ENCODE results near the gene CCNE1. TPM values are rescaled to one million over a fixed set of nuclear protein-coding genes. Genes with fewer than 3 reads are reported as not detected.

The CCNE1 gene
- total and polyA plus RNA-seq, 2 of the 13 experiments (the other 11 are each of a cell fraction or from before 2014, with no cell fraction given): 16.0 to 50.6 TPM

- no peak for TF ChIP-seq ZNF432 (CRISPR knock-in tag; IDR thresholded peaks at IDR 0.05; ENCODE audit: borderline replicate concordance)
- no peak for TF ChIP-seq ZNF850 (CRISPR knock-in tag; conservative IDR thresholded peaks at IDR 0.05)
- no peak for TF ChIP-seq CAMTA2 (CRISPR knock-in tag; IDR thresholded peaks at IDR 0.05; ENCODE audit: borderline replicate concordance)
- no peak for TF ChIP-seq ZNF891 (CRISPR knock-in tag; IDR thresholded peaks at IDR 0.05)
- no peak for TF ChIP-seq ARID5B (CRISPR knock-in tag; IDR thresholded peaks at IDR 0.05)
- TF ChIP-seq POLR2A (IDR thresholded peaks at IDR 0.05; ENCODE audit: insufficient read depth in 1 of 2, low read depth in 2 of 2, low read length in 2 of 2): no peak
- TF ChIP-seq ZMYM3 (CRISPR knock-in tag; IDR thresholded peaks at IDR 0.05): peak; percentile 77
- TF ChIP-seq, protein P1, sequence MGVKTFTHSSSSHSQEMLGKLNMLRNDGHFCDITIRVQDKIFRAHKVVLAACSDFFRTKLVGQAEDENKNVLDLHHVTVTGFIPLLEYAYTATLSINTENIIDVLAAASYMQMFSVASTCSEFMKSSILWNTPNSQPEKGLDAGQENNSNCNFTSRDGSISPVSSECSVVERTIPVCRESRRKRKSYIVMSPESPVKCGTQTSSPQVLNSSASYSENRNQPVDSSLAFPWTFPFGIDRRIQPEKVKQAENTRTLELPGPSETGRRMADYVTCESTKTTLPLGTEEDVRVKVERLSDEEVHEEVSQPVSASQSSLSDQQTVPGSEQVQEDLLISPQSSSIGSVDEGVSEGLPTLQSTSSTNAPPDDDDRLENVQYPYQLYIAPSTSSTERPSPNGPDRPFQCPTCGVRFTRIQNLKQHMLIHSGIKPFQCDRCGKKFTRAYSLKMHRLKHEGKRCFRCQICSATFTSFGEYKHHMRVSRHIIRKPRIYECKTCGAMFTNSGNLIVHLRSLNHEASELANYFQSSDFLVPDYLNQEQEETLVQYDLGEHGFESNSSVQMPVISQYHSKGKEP (CRISPR knock-in tag; IDR thresholded peaks at IDR 0.05): no peak
- TF ChIP-seq, protein P2, sequence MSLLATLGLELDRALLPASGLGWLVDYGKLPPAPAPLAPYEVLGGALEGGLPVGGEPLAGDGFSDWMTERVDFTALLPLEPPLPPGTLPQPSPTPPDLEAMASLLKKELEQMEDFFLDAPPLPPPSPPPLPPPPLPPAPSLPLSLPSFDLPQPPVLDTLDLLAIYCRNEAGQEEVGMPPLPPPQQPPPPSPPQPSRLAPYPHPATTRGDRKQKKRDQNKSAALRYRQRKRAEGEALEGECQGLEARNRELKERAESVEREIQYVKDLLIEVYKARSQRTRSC (CRISPR knock-in tag; IDR thresholded peaks at IDR 0.05; ENCODE audit: low read depth): no peak
These were observed 25.7 kb upstream of the CCNE1 start (continued) for GRCh38 chr19:29785955-29786589.
